MG63 (cell line): ENCODE results near the gene SLC29A3. TPM values are rescaled to one million over a fixed set of nuclear protein-coding genes. Genes with fewer than 3 reads are reported as not detected.
"Not testable (repeated sequence)": the region's sequence is repeated elsewhere in the genome, so short reads cannot be mapped to it uniquely, and the experiment has no call there.

Experiments used
- DNase-seq: peaks from one replicate; pipeline ENCODE4 v3.0.0-alpha.2; 2020
- H3K27me3 ChIP-seq: fragments of 250-450 bp; sonication (Bioruptor Pico); 2 replicates; pipeline ENCODE4 v1.5.1; 2020; ENCODE audit warnings: mild to moderate bottlenecking, moderate library complexity
- H3K36me3 ChIP-seq: fragments of 250-450 bp; sonication (Bioruptor Pico); 2 replicates; pipeline ENCODE4 v1.5.1; 2020; ENCODE audit warnings: mild to moderate bottlenecking, moderate library complexity
- H3K4me3 ChIP-seq: fragments of 250-450 bp; sonication (Bioruptor Pico); 2 replicates; pipeline ENCODE4 v1.5.1; 2020; ENCODE audit warnings: mild to moderate bottlenecking, moderate library complexity
- H3K9me3 ChIP-seq: fragments of 250-450 bp; sonication (Bioruptor Pico); 2 replicates; pipeline ENCODE4 v1.5.1; 2020; ENCODE audit warnings: mild to moderate bottlenecking, moderate library complexity
- total RNA-seq: library from RNA; depleted of rRNA; stranded (reverse); fragments of >200 nt; shearing (Covaris generic); gene quantifications from 2 replicates; pipeline ENCODE4 v1.2.3, GENCODE V29; 2014; ENCODE audit warnings: low replicate concordance

The SLC29A3 gene
- total RNA-seq, 1 experiment from 2014 or later, result 0.92 TPM

- no peak for DNase-seq
- Histone ChIP-seq H3K36me3 (peaks cover 4% of the 10 kb centered on the region), H3K9me3 (no peaks in the 10 kb centered on the region), H3K4me3 (no peak overlapping the region), H3K27me3 (no peaks in the 10 kb centered on the region)
Observed at GRCh38 chr10:71293446-71294084, 25.5 kb upstream of the SLC29A3 start.

GRCh38 chr10:71294091-71294561 is 24.9 kb upstream of the SLC29A3 start:
- no peak for DNase-seq
- H3K36me3 ChIP-seq, result peaks cover 4% of the 10 kb centered on the region
- H3K27me3 ChIP-seq, result no peaks in the 10 kb centered on the region

GRCh38 chr10:71294856-71295255 is 24.2 kb upstream of the SLC29A3 start:
- DNase-seq, result no peak
- H3K36me3 ChIP-seq, result peaks cover 4% of the 10 kb centered on the region
- H3K9me3 ChIP-seq, result no peaks in the 10 kb centered on the region
- no peak overlapping the region for H3K4me3 ChIP-seq
- no peaks in the 10 kb centered on the region for H3K27me3 ChIP-seq

More at GRCh38 chr10:71294091-71294561, 24.9 kb upstream of the SLC29A3 start:
- Histone ChIP-seq H3K4me3 (no peak overlapping the region), H3K9me3 (no peaks in the 10 kb centered on the region)

- Histone ChIP-seq H3K9me3 (no peaks in the 10 kb centered on the region), H3K36me3 (peaks cover 4% of the 10 kb centered on the region), H3K4me3 (no peak overlapping the region), H3K27me3 (no peaks in the 10 kb centered on the region)
- DNase-seq, result no peak
Observed at GRCh38 chr10:71295641-71296040, 23.4 kb upstream of the SLC29A3 start.

DNA sequence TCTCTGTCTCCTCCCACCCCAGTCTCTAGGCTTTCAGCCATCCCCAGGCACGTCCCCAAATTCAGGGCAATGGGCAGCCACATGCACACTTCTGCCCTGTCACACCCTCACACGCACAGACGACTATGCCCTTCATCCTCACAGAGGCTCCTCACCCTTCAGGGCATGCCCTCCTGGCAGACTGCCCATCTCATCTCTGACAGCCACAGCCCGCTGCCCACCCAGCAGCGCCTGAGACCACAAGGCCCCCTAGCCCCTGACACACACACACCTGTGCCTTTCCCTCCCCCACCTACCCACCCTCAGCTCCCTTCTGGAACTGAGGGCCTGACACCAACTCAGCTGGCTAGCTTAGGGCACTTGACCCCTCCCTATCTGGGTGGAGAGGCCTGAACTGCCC is 23.0 kb upstream of the SLC29A3 start:
- Histone ChIP-seq H3K36me3 (peaks cover 4% of the 10 kb centered on the region), H3K9me3 (no peaks in the 10 kb centered on the region), H3K27me3 (no peaks in the 10 kb centered on the region), H3K4me3 (no peak overlapping the region)
- no peak for DNase-seq

DNA sequence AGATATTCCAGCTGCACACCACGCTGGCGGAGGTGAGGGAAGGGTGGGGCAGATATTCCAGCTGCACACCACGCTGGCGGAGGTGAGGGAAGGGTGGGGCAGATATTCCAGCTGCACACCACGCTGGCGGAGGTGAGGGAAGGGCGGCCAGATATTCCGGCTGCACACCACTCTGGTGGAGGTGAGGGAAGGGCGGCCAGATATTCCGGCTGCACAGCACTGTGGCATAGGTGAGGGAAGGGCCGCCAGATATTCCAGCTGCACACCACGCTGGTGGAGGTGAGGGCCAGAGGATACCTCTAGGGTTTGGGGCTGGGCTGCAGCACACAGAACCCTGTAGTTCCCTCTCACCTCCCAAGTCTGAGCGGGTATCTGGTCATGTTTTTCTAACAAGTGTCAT is 22.2 kb upstream of the SLC29A3 start:
- H3K9me3 ChIP-seq, result not testable (repeated sequence)

GRCh38 chr10:71297343-71297742 is 21.7 kb upstream of the SLC29A3 start:
- DNase-seq, result no peak
- Histone ChIP-seq H3K27me3 (no peaks in the 10 kb centered on the region), H3K9me3 (no peaks in the 10 kb centered on the region), H3K36me3 (peaks cover 4% of the 10 kb centered on the region), H3K4me3 (no peak overlapping the region)

More for the DNA sequence above, 22.2 kb upstream of the SLC29A3 start:
- not testable (repeated sequence) for H3K36me3 ChIP-seq, H3K4me3 ChIP-seq, DNase-seq, H3K27me3 ChIP-seq

GRCh38 chr10:71299071-71299785 is 19.8 kb upstream of the SLC29A3 start:
- H3K36me3 ChIP-seq, result peaks cover 4% of the 10 kb centered on the region
- no peak for DNase-seq
- no peaks in the 10 kb centered on the region for H3K9me3 ChIP-seq
- no peaks in the 10 kb centered on the region for H3K27me3 ChIP-seq
- no peak overlapping the region for H3K4me3 ChIP-seq

DNA sequence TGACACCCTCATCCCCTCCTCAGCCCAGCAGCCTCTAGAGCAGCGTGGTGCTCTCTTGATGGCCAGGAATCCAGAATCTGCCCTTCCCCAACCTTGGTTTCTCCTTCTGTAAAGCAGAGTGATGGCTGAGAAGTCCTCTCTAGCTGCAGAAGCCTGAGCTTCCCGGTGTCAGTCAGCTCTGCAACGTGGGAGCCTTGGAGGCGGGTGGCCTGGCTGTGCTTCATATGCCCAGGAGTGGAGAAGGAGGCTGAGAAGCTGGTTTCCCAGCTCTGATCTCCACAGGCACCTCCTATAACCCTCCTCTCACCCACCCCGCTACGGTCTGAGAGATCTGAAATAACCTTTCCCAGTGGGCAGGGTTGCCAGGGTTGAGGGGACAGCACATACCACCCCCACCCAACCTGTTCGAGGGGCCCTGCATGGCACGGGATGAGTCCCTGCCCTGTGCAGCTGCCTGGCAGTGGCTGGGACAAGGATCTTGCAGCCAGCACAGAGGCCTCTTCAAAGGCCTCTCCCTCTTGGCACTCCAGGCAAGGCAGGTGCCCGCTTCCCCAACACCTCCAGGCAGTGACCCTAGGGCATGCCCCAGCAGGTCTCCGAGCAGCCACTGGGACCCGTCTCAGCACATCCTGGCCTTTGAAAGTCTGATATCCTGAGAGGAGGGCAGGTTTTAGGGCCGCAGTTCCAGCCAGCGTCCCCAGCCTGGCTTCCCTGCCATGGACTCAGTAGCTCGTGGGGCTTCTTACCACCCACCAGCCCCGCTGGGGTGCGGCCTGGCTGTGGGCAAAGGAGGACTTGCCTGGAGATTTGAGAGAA is 18.3 kb upstream of the SLC29A3 start:
- Histone ChIP-seq H3K4me3 (no peak overlapping the region), H3K27me3 (no peaks in the 10 kb centered on the region), H3K9me3 (no peaks in the 10 kb centered on the region), H3K36me3 (peaks cover 4% of the 10 kb centered on the region)
- DNase-seq, result no peak

- no peaks in the 10 kb centered on the region for H3K27me3 ChIP-seq
- no peaks in the 10 kb centered on the region for H3K9me3 ChIP-seq
- H3K4me3 ChIP-seq, result no peak overlapping the region
- DNase-seq, result no peak
- peaks cover 4% of the 10 kb centered on the region; the same call in 1 of the 2 replicates for H3K36me3 ChIP-seq
Observed at GRCh38 chr10:71301371-71301916, 17.6 kb upstream of the SLC29A3 start.

- Histone ChIP-seq H3K36me3 (0 out of 2 replicates have a peak, but pooled peaks cover under 1% of the 10 kb centered on the region), H3K27me3 (no peaks in the 10 kb centered on the region), H3K9me3 (no peaks in the 10 kb centered on the region), H3K4me3 (no peak overlapping the region)
- DNase-seq, result no peak
Observed at GRCh38 chr10:71302451-71302850, 16.6 kb upstream of the SLC29A3 start.

- DNase-seq, result no peak
- no peaks in the 10 kb centered on the region for H3K27me3 ChIP-seq
- H3K4me3 ChIP-seq, result no peak overlapping the region
- no peaks in the 10 kb centered on the region for H3K9me3 ChIP-seq
- H3K36me3 ChIP-seq, result no peaks in the 10 kb centered on the region
Observed at GRCh38 chr10:71302874-71303568, 16.0 kb upstream of the SLC29A3 start.

DNA sequence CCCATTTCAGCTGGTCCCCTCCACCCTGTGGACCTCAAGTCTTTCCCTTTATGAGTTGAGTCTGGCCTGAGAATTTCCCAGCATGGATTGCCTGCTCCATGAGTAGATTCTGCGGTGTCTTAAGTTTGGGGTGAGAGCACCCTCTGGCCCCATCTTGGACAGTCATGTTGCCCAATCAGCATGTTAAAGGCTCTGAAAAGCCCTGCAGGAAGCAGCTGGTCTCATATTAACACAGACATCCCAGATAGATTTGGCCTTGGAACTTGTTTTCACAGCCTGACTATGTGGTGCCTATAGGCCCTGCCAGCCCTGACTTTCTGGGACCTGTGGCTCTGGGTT is 15.5 kb upstream of the SLC29A3 start:
- H3K9me3 ChIP-seq, result no peaks in the 10 kb centered on the region
- no peak for DNase-seq
- no peaks in the 10 kb centered on the region for H3K27me3 ChIP-seq
- H3K36me3 ChIP-seq, result no peaks in the 10 kb centered on the region
- H3K4me3 ChIP-seq, result no peak overlapping the region

GRCh38 chr10:71304914-71305313 is 14.1 kb upstream of the SLC29A3 start:
- no peak for DNase-seq
- Histone ChIP-seq H3K36me3 (no peaks in the 10 kb centered on the region), H3K4me3 (no peak overlapping the region), H3K9me3 (no peaks in the 10 kb centered on the region), H3K27me3 (no peaks in the 10 kb centered on the region)

GRCh38 chr10:71306979-71307378 is 12.1 kb upstream of the SLC29A3 start:
- H3K4me3 ChIP-seq, result no peak overlapping the region
- DNase-seq, result no peak

DNA sequence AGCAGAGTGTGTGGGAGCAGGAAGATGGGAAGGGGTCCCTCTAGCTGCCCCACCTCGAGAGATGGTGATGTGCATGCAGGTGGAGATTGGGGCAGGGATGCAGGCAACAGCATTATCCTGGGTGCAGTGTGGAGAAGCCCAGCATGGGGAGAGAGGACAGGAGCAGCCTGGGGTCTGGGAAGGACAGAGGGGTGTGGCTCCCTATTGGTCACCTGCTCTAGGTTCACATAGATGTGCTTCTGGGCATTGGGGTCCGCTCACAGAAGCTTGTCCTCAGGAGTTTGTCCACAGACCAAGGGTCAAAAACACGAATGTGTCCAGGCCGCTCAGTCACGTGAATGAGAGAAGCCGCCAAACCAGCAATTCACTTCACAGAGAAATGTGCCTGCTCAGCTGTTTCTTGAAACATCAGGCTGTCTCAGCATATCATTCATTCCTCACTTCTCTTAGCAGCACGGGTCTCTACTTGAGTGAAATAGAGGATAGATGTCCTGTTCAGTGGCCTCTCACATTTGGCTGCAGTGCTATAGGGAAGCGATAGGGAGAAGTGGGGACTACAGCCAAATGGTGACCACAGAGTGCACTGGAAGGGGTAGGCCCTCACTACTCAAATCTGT is 11.5 kb upstream of the SLC29A3 start:
- no peak for DNase-seq
- Histone ChIP-seq H3K9me3 (no peaks in the 10 kb centered on the region), H3K4me3 (no peak overlapping the region)

More at GRCh38 chr10:71306979-71307378, 12.1 kb upstream of the SLC29A3 start:
- no peaks in the 10 kb centered on the region for H3K9me3 ChIP-seq
- H3K36me3 ChIP-seq, result no peaks in the 10 kb centered on the region
- no peaks in the 10 kb centered on the region for H3K27me3 ChIP-seq

More for the DNA sequence above, 11.5 kb upstream of the SLC29A3 start:
- Histone ChIP-seq H3K36me3 (no peaks in the 10 kb centered on the region), H3K27me3 (no peaks in the 10 kb centered on the region)
